Mesendoderm (in vitro differentiated cells): ENCODE measurements around the gene ACTR6.

ENCODE experiments used
- DNase-seq: peaks from one replicate; pipeline ENCODE4 v3.0.0; 2013
- H2AK5ac ChIP-seq: 2 replicates; pipeline ENCODE4 v1.6.1; 2013; ENCODE audit warnings: low read length, inconsistent platforms
- H2BK120ac ChIP-seq: 2 replicates; pipeline ENCODE4 v1.6.1; 2013; ENCODE audit warnings: low read depth, mild to moderate bottlenecking, low read length, moderate library complexity, mixed read lengths
- H2BK15ac ChIP-seq: replicated peaks from 2 replicates; pipeline ENCODE4 v1.6.1; 2013; ENCODE audit warnings: low read depth, mild to moderate bottlenecking, moderate library complexity
- H2BK5ac ChIP-seq: 2 replicates; pipeline ENCODE4 v1.6.1; 2013; ENCODE audit warnings: low read length, inconsistent platforms
- H3K18ac ChIP-seq: 2 replicates; pipeline ENCODE4 v1.6.1; 2013; ENCODE audit warnings: mild to moderate bottlenecking, low read length, mixed read lengths
- H3K23ac ChIP-seq: one replicate; pipeline ENCODE4 v1.6.1; 2013; ENCODE audit warnings: low read length
- H3K27ac ChIP-seq: 2 replicates; pipeline ENCODE4 v1.5.1; 2013; ENCODE audit warnings: low read depth, mild to moderate bottlenecking, inconsistent platforms, low read length, moderate library complexity
- H3K27me3 ChIP-seq: 2 replicates; pipeline ENCODE4 v1.6.1; 2013; ENCODE audit warnings: low read length, control low read depth, mild to moderate bottlenecking, inconsistent platforms; ENCODE audit not compliant: insufficient read depth, poor library complexity
- H3K36me3 ChIP-seq: 2 replicates; pipeline ENCODE4 v1.6.1; 2013; ENCODE audit warnings: low read length, inconsistent platforms; ENCODE audit not compliant: control insufficient read depth, insufficient read depth
- H3K4ac ChIP-seq: one replicate; pipeline ENCODE4 v1.6.1; 2013; ENCODE audit warnings: low read depth, mild to moderate bottlenecking, low read length, moderate library complexity
- H3K4me1 ChIP-seq: 2 replicates; pipeline ENCODE4 v1.6.1; 2013; ENCODE audit warnings: low read depth, low read length, inconsistent platforms; ENCODE audit not compliant: control insufficient read depth
- H3K4me2 ChIP-seq: 2 replicates; pipeline ENCODE4 v1.6.1; 2013; ENCODE audit warnings: low read length
- H3K4me3 ChIP-seq: 2 replicates; pipeline ENCODE4 v1.5.1; 2013; ENCODE audit warnings: mild to moderate bottlenecking, low read length
- H3K56ac ChIP-seq: one replicate; pipeline ENCODE4 v1.6.1; 2013; ENCODE audit warnings: low read length
- H3K79me1 ChIP-seq: 2 replicates; pipeline ENCODE4 v1.6.1; 2013; ENCODE audit warnings: low read length, inconsistent platforms
- H3K79me2 ChIP-seq: 2 replicates; pipeline ENCODE4 v1.6.1; 2013; ENCODE audit warnings: mild to moderate bottlenecking, low read length; ENCODE audit not compliant: control insufficient read depth, insufficient read depth
- H3K9ac ChIP-seq: 2 replicates; pipeline ENCODE4 v1.6.1; 2013; ENCODE audit warnings: low read length, inconsistent platforms
- H4K5ac ChIP-seq: one replicate; pipeline ENCODE4 v1.6.1; 2013; ENCODE audit warnings: low read length
- H4K8ac ChIP-seq: one replicate; pipeline ENCODE4 v1.6.1; 2013; ENCODE audit warnings: low read depth, mild to moderate bottlenecking, control low read depth, low read length, moderate library complexity
- WGBS: extraction: QIAGEN DNeasy Blood & Tissue Kit; methylation state at CpG from one replicate; pipeline ENCODE4 v1.1.7; 2013; ENCODE audit warnings: low lambda C conversion rate, missing lambda C conversion rate; ENCODE audit not compliant: insufficient coverage; ENCODE audit errors: extremely low coverage; 5-methylcytosine and 5-hydroxymethylcytosine counted together

The ACTR6 gene

DNA sequence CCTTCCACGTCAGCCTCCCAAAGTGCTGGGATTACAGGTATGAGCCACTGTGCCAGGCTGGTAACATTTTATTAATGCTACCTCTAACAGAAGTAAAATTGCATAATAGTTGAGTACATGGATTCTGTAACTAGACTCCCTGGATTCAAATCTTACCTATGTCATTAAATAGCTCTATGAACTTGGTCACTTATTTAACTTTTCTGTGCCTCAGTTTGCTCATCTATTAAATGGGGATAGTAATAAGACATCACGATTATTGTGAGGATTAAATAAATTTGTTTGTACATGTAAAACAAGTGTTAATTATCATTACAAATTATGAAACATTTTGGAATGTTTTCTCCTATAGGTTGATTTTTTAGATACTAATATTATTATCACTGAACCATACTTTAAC is 6.7 kb downstream of the ACTR6 start:
- no peak for DNase-seq
- Histone ChIP-seq H3K27ac (no peak overlapping the region), H2BK120ac (no peak overlapping the region), H3K4me3 (no peak overlapping the region), H3K56ac (no peak overlapping the region), H3K9ac (no peak overlapping the region), H3K79me1 (no peaks in the 10 kb centered on the region), H4K8ac (no peak overlapping the region), H2AK5ac (no peak overlapping the region), H2BK5ac (no peak overlapping the region), H3K23ac (no peak overlapping the region), H4K5ac (no peak overlapping the region), H3K4me2 (no peak overlapping the region), H3K4ac (no peak overlapping the region), H3K4me1 (no peaks in the 10 kb centered on the region), H3K36me3 (peaks cover 4% of the 10 kb centered on the region), H2BK15ac (no peak overlapping the region), H3K18ac (no peak overlapping the region), H3K79me2 (no peaks in the 10 kb centered on the region), H3K27me3 (no peaks in the 10 kb centered on the region)
- no CpG with 5 or more reads among the region's 2 CpGs for WGBS

- Histone ChIP-seq H3K4me3 (no peak overlapping the region), H4K5ac (no peak overlapping the region), H3K27ac (no peak overlapping the region), H3K27me3 (no peaks in the 10 kb centered on the region), H2AK5ac (no peak overlapping the region), H3K79me1 (no peaks in the 10 kb centered on the region), H3K36me3 (peaks cover 4% of the 10 kb centered on the region), H3K56ac (no peak overlapping the region), H3K9ac (no peak overlapping the region), H3K18ac (no peak overlapping the region), H3K79me2 (no peaks in the 10 kb centered on the region), H3K4me2 (no peak overlapping the region), H2BK120ac (no peak overlapping the region), H3K4ac (no peak overlapping the region), H2BK5ac (no peak overlapping the region), H4K8ac (no peak overlapping the region), H2BK15ac (no peak overlapping the region), H3K23ac (no peak overlapping the region), H3K4me1 (no peaks in the 10 kb centered on the region)
- no peak for DNase-seq
- WGBS: no CpG with 5 or more reads among the region's 5 CpGs
Measured at GRCh38 chr12:100208834-100209233, 8.2 kb downstream of the ACTR6 start.

GRCh38 chr12:100211698-100212097 is 11.1 kb downstream of the ACTR6 start:
- no peak overlapping the region for H3K4me3 ChIP-seq
- no peak overlapping the region for H3K56ac ChIP-seq
- no peak for DNase-seq
- no peak overlapping the region for H2BK15ac ChIP-seq
- no peaks in the 10 kb centered on the region for H3K79me2 ChIP-seq
- no peaks in the 10 kb centered on the region for H3K4me1 ChIP-seq
- H3K9ac ChIP-seq: no peak overlapping the region
- H3K4me2 ChIP-seq: no peak overlapping the region
- H2AK5ac ChIP-seq: no peak overlapping the region
- no peaks in the 10 kb centered on the region for H3K79me1 ChIP-seq
- H3K23ac ChIP-seq: no peak overlapping the region
- H2BK120ac ChIP-seq: no peak overlapping the region
- no peak overlapping the region for H4K5ac ChIP-seq
- H3K27ac ChIP-seq: no peak overlapping the region
- H3K27me3 ChIP-seq: no peaks in the 10 kb centered on the region
- H2BK5ac ChIP-seq: no peak overlapping the region
- H3K18ac ChIP-seq: no peak overlapping the region
- no peak overlapping the region for H3K4ac ChIP-seq
- no CpG with 5 or more reads among the region's 2 CpGs for WGBS
- peaks cover 4% of the 10 kb centered on the region for H3K36me3 ChIP-seq
- no peak overlapping the region for H4K8ac ChIP-seq

GRCh38 chr12:100213016-100213891 is 12.6 kb downstream of the ACTR6 start:
- Histone ChIP-seq H2BK120ac (no peak overlapping the region), H4K8ac (no peak overlapping the region), H4K5ac (no peak overlapping the region), H2BK5ac (no peak overlapping the region), H3K9ac (no peak overlapping the region), H3K79me2 (no peaks in the 10 kb centered on the region), H3K27ac (no peak overlapping the region), H2AK5ac (no peak overlapping the region), H3K18ac (no peak overlapping the region), H3K27me3 (no peaks in the 10 kb centered on the region), H3K36me3 (peaks cover 4% of the 10 kb centered on the region), H3K4ac (no peak overlapping the region), H3K79me1 (no peaks in the 10 kb centered on the region), H3K4me3 (no peak overlapping the region), H3K4me2 (no peak overlapping the region), H3K56ac (no peak overlapping the region), H3K4me1 (no peaks in the 10 kb centered on the region), H3K23ac (no peak overlapping the region), H2BK15ac (no peak overlapping the region)
- no peak for DNase-seq
- no CpG with 5 or more reads among the region's 5 CpGs for WGBS

GRCh38 chr12:100214518-100214917 is 13.9 kb downstream of the ACTR6 start:
- no peak overlapping the region for H2BK5ac ChIP-seq
- H3K23ac ChIP-seq: no peak overlapping the region

GRCh38 chr12:100215209-100215608 is 14.6 kb downstream of the ACTR6 start:
- H3K23ac ChIP-seq: no peak overlapping the region
- no peak overlapping the region for H4K8ac ChIP-seq
- H3K9ac ChIP-seq: no peak overlapping the region
- H3K27ac ChIP-seq: no peak overlapping the region
- no peak overlapping the region for H4K5ac ChIP-seq
- WGBS: no CpG with 5 or more reads among the region's 1 CpG
- H3K36me3 ChIP-seq: no peaks in the 10 kb centered on the region
- no peak overlapping the region for H3K4me2 ChIP-seq
- H2BK5ac ChIP-seq: no peak overlapping the region
- no peak overlapping the region for H2AK5ac ChIP-seq
- no peaks in the 10 kb centered on the region for H3K4me1 ChIP-seq
- no peaks in the 10 kb centered on the region for H3K27me3 ChIP-seq
- no peak overlapping the region for H3K4ac ChIP-seq
- H3K18ac ChIP-seq: no peak overlapping the region
- H2BK15ac ChIP-seq: no peak overlapping the region
- DNase-seq: no peak
- H3K79me1 ChIP-seq: no peaks in the 10 kb centered on the region
- no peak overlapping the region for H3K4me3 ChIP-seq
- no peak overlapping the region for H2BK120ac ChIP-seq
- H3K79me2 ChIP-seq: no peaks in the 10 kb centered on the region
- H3K56ac ChIP-seq: no peak overlapping the region

More at GRCh38 chr12:100214518-100214917, 13.9 kb downstream of the ACTR6 start:
- H3K18ac ChIP-seq: no peak overlapping the region
- no peak overlapping the region for H3K4me3 ChIP-seq
- no peak overlapping the region for H2BK120ac ChIP-seq
- no peak overlapping the region for H3K56ac ChIP-seq
- H4K8ac ChIP-seq: no peak overlapping the region
- WGBS: no CpG with 5 or more reads among the region's 2 CpGs
- H2AK5ac ChIP-seq: no peak overlapping the region
- no peak overlapping the region for H2BK15ac ChIP-seq
- no peak overlapping the region for H3K9ac ChIP-seq
- no peak for DNase-seq
- H3K4ac ChIP-seq: no peak overlapping the region
- no peaks in the 10 kb centered on the region for H3K27me3 ChIP-seq
- H3K36me3 ChIP-seq: no peaks in the 10 kb centered on the region
- H4K5ac ChIP-seq: no peak overlapping the region
- H3K79me2 ChIP-seq: no peaks in the 10 kb centered on the region
- H3K27ac ChIP-seq: no peak overlapping the region
- no peaks in the 10 kb centered on the region for H3K4me1 ChIP-seq
- no peaks in the 10 kb centered on the region for H3K79me1 ChIP-seq
- no peak overlapping the region for H3K4me2 ChIP-seq
